Heart left ventricle (tissue), 16 donors: ENCODE results near the gene TGFBR3L. TPM values are rescaled to one million over a fixed set of nuclear protein-coding genes. Genes with fewer than 3 reads are reported as not detected.

Experiments
- ATAC-seq, 4 donors: fragments of 200-7000 bp; cut with Tn5 transposase; one replicate each; pipeline ENCODE4 v1.9.1; 2020 to 2022; ENCODE audit warnings: moderate library complexity in 4 of 4, mild to moderate bottlenecking in 3 of 4, moderate number of reproducible peaks in 1 of 4
- DNase-seq, 5 donors: peaks; one replicate each; pipeline ENCODE4 v3.0.0-alpha.2; 2020
- H3K27ac ChIP-seq, 12 donors: fragments of 200-600 bp; sonication (generic) in 4 of 12; one replicate each; pipeline versions ENCODE4 v1.5.0 to v1.8.0; 2016 to 2022; ENCODE audit warnings: mild to moderate bottlenecking in 2 of 12
- H3K27me3 ChIP-seq, 9 donors: fragments of 200-600 bp; sonication (generic) in 2 of 9; one replicate each; pipeline versions ENCODE4 v1.5.1 to v1.8.0; 2016 to 2022; ENCODE audit warnings: mild to moderate bottlenecking in 3 of 9
- H3K36me3 ChIP-seq, 9 donors: fragments of 200-600 bp; sonication (generic) in 2 of 9; one replicate each; pipeline versions ENCODE4 v1.5.0 to v1.8.0; 2018 to 2022; ENCODE audit warnings: mild to moderate bottlenecking in 2 of 9
- H3K4me1 ChIP-seq, 12 donors: fragments of 200-600 bp; sonication (generic) in 4 of 12; one replicate each; pipeline versions ENCODE4 v1.5.0 to v1.8.0; 2016 to 2022; ENCODE audit warnings: mild to moderate bottlenecking in 3 of 12
- H3K4me3 ChIP-seq, 12 donors: fragments of 200-600 bp; sonication (generic) in 4 of 12; one replicate each; pipeline versions ENCODE4 v1.5.0 to v1.8.0; 2017 to 2022; ENCODE audit warnings: mild to moderate bottlenecking in 9 of 12, moderate library complexity in 4 of 12
- H3K9me3 ChIP-seq, 12 donors: fragments of 200-600 bp; sonication (generic) in 4 of 12; one replicate each; pipeline versions ENCODE4 v1.5.0 to v1.8.0; 2016 to 2022; ENCODE audit warnings: mild to moderate bottlenecking in 1 of 12
- CTCF ChIP-seq, 12 donors: fragments of 200-600 bp; sonication (generic) in 4 of 12; IDR thresholded peaks; one replicate each; pipeline versions ENCODE4 v1.5.0 to v1.8.0; 2018 to 2022; ENCODE audit warnings: antibody characterized with exemption in 12 of 12, mild to moderate bottlenecking in 5 of 12
- POLR2A ChIP-seq, 2 donors: fragments of 450-650 bp; IDR thresholded peaks; one replicate each; pipeline ENCODE4 v1.6.1; 2017; ENCODE audit warnings: antibody characterized with exemption in 2 of 2, mild to moderate bottlenecking in 2 of 2, moderate library complexity in 2 of 2
- WGBS, 4 donors: extraction: QIAGEN DNeasy Blood & Tissue Kit in 2 of 4; methylation state at CpG; one replicate each; pipeline versions ENCODE4 v1.1.5 to v1.1.7; 2013 to 2018; 5-methylcytosine and 5-hydroxymethylcytosine counted together
- intact Hi-C, 10 donors: fragments of 100-400 bp; cut with DNase I; formaldehyde crosslinking; loops; one replicate each; pipeline versions ENCODE4 v1.11.1 to v1.14.2; 2022
- polyA plus RNA-seq, 2 donors: library from polyadenylated mRNA; stranded (reverse); fragments of 200-250 nt; gene quantifications; one replicate each; pipeline ENCODE4 v1.2.3, GENCODE V29; 2013
- total RNA-seq, 9 donors: library from RNA; depleted of rRNA in 2 of 9; stranded (reverse); fragments of >200 nt in 2 of 9; fragmentation: NEBNext Ultra II Directional in 3 of 9; extraction: Animal tissue kit (Norgen Biotek cat#: 25700) in 3 of 9; gene quantifications; one replicate each; pipeline versions ENCODE4 v1.1.0 to v1.2.4, GENCODE V29; 2016 to 2023
- donor health status: ischemic (EF 13 %, LVEDD 7.1; RV severe dilation, severe dysfunction).
- donor health status: healthy with polysubstance abuse.
- donor health status: DM: no; HTN: yes; CAD: no.
- donor health status: DM: no; HTN: no; CAD: no.
- donor health status: ischemic (EF 25% LVEDD 6.9; RV normal size, moderate dysfunction).
- donor health status: ischemic (EF 25% LVEDD 5.7; RV mildly dilated, moderate dysfunction).
- donor health status: healthy.
- donor health status: DM: yes; HTN: yes; CAD: no.
- donor health status: ischemic (EF 35%, LVEDD 5.7; RV mildly dilated, moderate dysfunction).
- donor health status: nonischemic (EF 11% LVEDD 7.7; RV severe dilation, severe dysfunction).
- donor health status: DM: yes; HTN: yes; CAD: no.
- donor health status: PGD.
- donor health status: ischemic (EF 29% LVEDD 5.4; RV normal size, mild dysfunction).
- donor health status: nonischemic (EF 23%, LVEDD 6.1; RV moderate dilation, normal function).

The TGFBR3L gene
- total and polyA plus RNA-seq, 11 donors: 0.76 to 41.2 (median 6.8) TPM

GRCh38 chr19:7931221-7932061 lies 16.8 kb downstream of the TGFBR3L start:
- peak in 1 of 5 donors; percentile 25 for DNase-seq
- Histone ChIP-seq H3K36me3 (peaks cover 19 to 74% (median 66%) of the 10 kb centered on the region in 9 donors), H3K27ac (peak overlapping the region in 4 of 12 donors; percentile 24 to 85 (median 46))

DNA sequence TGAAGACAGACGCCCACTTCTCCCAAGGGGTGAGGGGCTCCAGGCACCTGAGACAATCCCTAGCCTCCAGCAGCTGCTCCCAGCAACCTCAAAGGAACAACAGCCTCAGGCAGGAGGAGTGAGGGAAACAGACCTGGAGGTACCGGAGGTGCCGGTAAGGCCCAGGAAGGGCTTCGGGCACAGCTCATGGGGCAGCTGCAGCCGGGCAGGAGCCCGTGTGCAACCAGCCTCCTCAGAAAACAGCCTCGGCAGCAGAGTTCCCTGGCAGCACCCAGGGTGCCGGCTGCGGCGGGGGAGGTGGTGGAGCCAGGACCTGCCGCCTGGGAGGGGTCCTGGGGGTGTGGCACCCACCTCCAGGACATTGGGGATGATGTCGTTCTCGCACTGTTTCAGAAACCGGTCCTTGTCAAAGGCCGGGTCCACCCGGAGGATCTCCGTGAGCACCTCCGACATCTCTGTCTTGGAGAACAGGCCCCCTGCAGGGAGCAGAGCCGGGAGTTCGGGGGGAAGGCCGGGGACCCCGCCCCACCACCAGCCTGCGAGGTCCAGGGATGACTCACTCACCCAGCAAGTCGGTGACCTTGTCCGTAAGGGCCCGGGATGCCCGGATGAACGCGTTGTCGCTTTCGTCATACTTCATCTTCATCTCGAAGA lies 17.8 kb downstream of the TGFBR3L start:
- Histone ChIP-seq H3K36me3 (peaks cover 19 to 77% (median 74%) of the 10 kb centered on the region in 9 donors), H3K4me3 (no peak overlapping the region), H3K9me3 (no peaks in the 10 kb centered on the region), H3K4me1 (peaks cover 0 to 29% (median 13%) of the 10 kb centered on the region in 12 donors), H3K27ac (peak overlapping the region in 1 of 12 donors; percentile 85), H3K27me3 (no peaks in the 10 kb centered on the region)
- TF ChIP-seq POLR2A (IDR thresholded peaks at IDR 0.05) (no peak), CTCF (IDR thresholded peaks at IDR 0.05) (no peak)
- DNase-seq: peak in 1 of 5 donors; percentile 16
- 92 to 95% (median 92%) methylated on average over 16 to 32 of the region's 32 CpGs for WGBS, 4 donors
- ATAC-seq: no peak
- intact Hi-C loops: no loop called here

More at GRCh38 chr19:7931221-7932061, 16.8 kb downstream of the TGFBR3L start:
- H3K4me3 ChIP-seq: no peak overlapping the region
- intact Hi-C loops: no loop called here
- H3K27me3 ChIP-seq: no peaks in the 10 kb centered on the region
- no peaks in the 10 kb centered on the region for H3K9me3 ChIP-seq
- TF ChIP-seq POLR2A (IDR thresholded peaks at IDR 0.05) (no peak), CTCF (IDR thresholded peaks at IDR 0.05) (no peak)
- no peak for ATAC-seq
- 84 to 88% (median 86%) methylated on average over 33 to 36 of the region's 36 CpGs for WGBS, 4 donors
- peaks cover 0 to 33% (median 16%) of the 10 kb centered on the region in 12 donors for H3K4me1 ChIP-seq

GRCh38 chr19:7932930-7933300 lies 18.3 kb downstream of the TGFBR3L start:
- intact Hi-C loops: no loop called here
- H3K27ac ChIP-seq: peak overlapping the region in 1 of 12 donors; percentile 85
- ATAC-seq (no peak), DNase-seq (no peak)
- peaks cover 19 to 82% (median 79%) of the 10 kb centered on the region in 9 donors for H3K36me3 ChIP-seq
- no peak for TF ChIP-seq CTCF (IDR thresholded peaks at IDR 0.05)
- TF ChIP-seq POLR2A (IDR thresholded peaks at IDR 0.05): no peak
- H3K4me1 ChIP-seq: peaks cover 0 to 24% (median 11%) of the 10 kb centered on the region in 12 donors
- 87 to 96% (median 94%) methylated on average over 7 to 10 of the region's 10 CpGs for WGBS, 4 donors
- H3K4me3 ChIP-seq: no peak overlapping the region
- H3K27me3 ChIP-seq: no peaks in the 10 kb centered on the region
- no peaks in the 10 kb centered on the region for H3K9me3 ChIP-seq

- no peaks in the 10 kb centered on the region for H3K27me3 ChIP-seq
- H3K4me3 ChIP-seq: no peak overlapping the region
- H3K4me1 ChIP-seq: peaks cover 0 to 19% (median 7%) of the 10 kb centered on the region in 12 donors
- peak overlapping the region in 1 of 12 donors; percentile 34 for H3K27ac ChIP-seq
- intact Hi-C loops: no loop called here
- WGBS, 4 donors: 84 to 90% (median 88%) methylated on average over 6 to 14 of the region's 14 CpGs
- no peak for TF ChIP-seq POLR2A (IDR thresholded peaks at IDR 0.05)
- TF ChIP-seq CTCF (IDR thresholded peaks at IDR 0.05): peak in 3 of 12 donors; percentile 10 to 18 (median 17)
- H3K9me3 ChIP-seq: no peaks in the 10 kb centered on the region
- ATAC-seq (no peak), DNase-seq (no peak)
- peaks cover 19 to 87% (median 84%) of the 10 kb centered on the region in 9 donors for H3K36me3 ChIP-seq
Observed at GRCh38 chr19:7933411-7933810, 18.8 kb downstream of the TGFBR3L start.
